Stimulated activated naive B cell treated with anti-CD40 and anti-IgM and Interleukin-4, amounts not matched to agents 10 μg/mL and 1 μg/mL and 100 μg/mL, for 72 hours (primary cell): ENCODE data around the gene SLC38A4.

Source experiments
- ATAC-seq, 2 donors: fragments of 150-1000 bp; cut with Tn5 transposase; replicated peaks; 2 replicates each; pipeline ENCODE4 v1.10.0; 2021; ENCODE audit warnings: moderate library complexity in 1 of 2
- DNase-seq: peaks from one replicate; pipeline ENCODE4 v3.0.0; 2021
- H3K27ac Mint-ChIP-seq: one replicate; pipeline ENCODE4 v1.8.0; 2022; ENCODE audit warnings: mild to moderate bottlenecking, mixed read lengths
- H3K27me3 Mint-ChIP-seq, 2 donors: one replicate each; pipeline ENCODE4 v1.8.0; 2022; ENCODE audit warnings: mixed read lengths in 2 of 2
- H3K36me3 Mint-ChIP-seq, 2 donors: one replicate each; pipeline ENCODE4 v1.8.0; 2022; ENCODE audit warnings: mixed read lengths in 2 of 2, mild to moderate bottlenecking in 1 of 2
- H3K4me1 Mint-ChIP-seq, 2 donors: one replicate each; pipeline ENCODE4 v1.8.0; 2022; ENCODE audit warnings: mixed read lengths in 2 of 2, mild to moderate bottlenecking in 1 of 2
- H3K4me3 Mint-ChIP-seq, 2 donors: one replicate each; pipeline ENCODE4 v1.8.0; 2022; ENCODE audit warnings: mild to moderate bottlenecking in 2 of 2, mixed read lengths in 2 of 2, moderate library complexity in 1 of 2
- H3K9me3 Mint-ChIP-seq, 2 donors: one replicate each; pipeline ENCODE4 v1.8.0; 2022; ENCODE audit warnings: mixed read lengths in 2 of 2, mild to moderate bottlenecking in 1 of 2

Gene SLC38A4

GRCh38 chr12:46800160-46800559 lies 25.6 kb downstream of the SLC38A4 start:
- H3K36me3 Mint-ChIP-seq = no peaks in the 10 kb centered on the region

GRCh38 chr12:46798648-46799047 lies 27.1 kb downstream of the SLC38A4 start:
- H3K4me1 Mint-ChIP-seq = no peaks in the 10 kb centered on the region
- no peak overlapping the region for H3K4me3 Mint-ChIP-seq
- no peak overlapping the region for H3K27ac Mint-ChIP-seq
- no peaks in the 10 kb centered on the region for H3K36me3 Mint-ChIP-seq
- peaks cover 0 to 7% of the 10 kb centered on the region in 2 donors for H3K27me3 Mint-ChIP-seq
- ATAC-seq = no peak
- no peak for DNase-seq
- H3K9me3 Mint-ChIP-seq = peaks cover 0 to 1% of the 10 kb centered on the region in 2 donors

More at GRCh38 chr12:46800160-46800559, 25.6 kb downstream of the SLC38A4 start:
- H3K4me3 Mint-ChIP-seq = no peak overlapping the region
- peaks cover 0 to 7% of the 10 kb centered on the region in 2 donors for H3K27me3 Mint-ChIP-seq
- H3K4me1 Mint-ChIP-seq = no peaks in the 10 kb centered on the region
- H3K9me3 Mint-ChIP-seq = peaks cover 0 to 1% of the 10 kb centered on the region in 2 donors
- no peak overlapping the region for H3K27ac Mint-ChIP-seq
- ATAC-seq (no peak), DNase-seq (no peak)

- no peak overlapping the region for H3K4me3 Mint-ChIP-seq
- H3K27me3 Mint-ChIP-seq = peaks cover 0 to 7% of the 10 kb centered on the region in 2 donors
- peaks cover 0 to 1% of the 10 kb centered on the region in 2 donors for H3K9me3 Mint-ChIP-seq
- ATAC-seq = no peak
- no peak overlapping the region for H3K27ac Mint-ChIP-seq
- no peak for DNase-seq
- no peaks in the 10 kb centered on the region for H3K4me1 Mint-ChIP-seq
- no peaks in the 10 kb centered on the region for H3K36me3 Mint-ChIP-seq
These were observed 27.7 kb downstream of the SLC38A4 start for GRCh38 chr12:46798056-46798455.

- peaks cover 7% of the 10 kb centered on the region in 2 donors for H3K27me3 Mint-ChIP-seq
- DNase-seq = no peak
- peaks cover 0 to 1% of the 10 kb centered on the region in 2 donors for H3K9me3 Mint-ChIP-seq
- no peak for ATAC-seq
- H3K36me3 Mint-ChIP-seq = no peaks in the 10 kb centered on the region
- no peaks in the 10 kb centered on the region for H3K4me1 Mint-ChIP-seq
- no peak overlapping the region for H3K4me3 Mint-ChIP-seq
- no peak overlapping the region for H3K27ac Mint-ChIP-seq
These were observed 29.8 kb downstream of the SLC38A4 start for GRCh38 chr12:46795988-46796387.

- ATAC-seq = peak in 1 of 2 donors; percentile 39
- no peaks in the 10 kb centered on the region for H3K4me1 Mint-ChIP-seq
These were observed 31.1 kb downstream of the SLC38A4 start for GRCh38 chr12:46794593-46795190.

GRCh38 chr12:46792925-46793324 lies 32.9 kb downstream of the SLC38A4 start:
- Mint-ChIP-seq H3K36me3 (no peaks in the 10 kb centered on the region), H3K27me3 (peaks cover 7% of the 10 kb centered on the region in 2 donors)

More at GRCh38 chr12:46794593-46795190, 31.1 kb downstream of the SLC38A4 start:
- no peak for DNase-seq
- H3K27me3 Mint-ChIP-seq = peaks cover 7% of the 10 kb centered on the region in 2 donors
- no peak overlapping the region for H3K27ac Mint-ChIP-seq
- no peaks in the 10 kb centered on the region for H3K36me3 Mint-ChIP-seq
- H3K9me3 Mint-ChIP-seq = peaks cover 0 to 1% of the 10 kb centered on the region in 2 donors
- no peak overlapping the region for H3K4me3 Mint-ChIP-seq

GRCh38 chr12:46790066-46790465 lies 35.7 kb downstream of the SLC38A4 start:
- peaks cover 0 to 7% of the 10 kb centered on the region in 2 donors for H3K27me3 Mint-ChIP-seq
- no peaks in the 10 kb centered on the region for H3K36me3 Mint-ChIP-seq
- H3K27ac Mint-ChIP-seq = no peak overlapping the region
- H3K9me3 Mint-ChIP-seq = no peaks in the 10 kb centered on the region
- no peak overlapping the region for H3K4me3 Mint-ChIP-seq
- no peak for ATAC-seq
- no peak for DNase-seq
- H3K4me1 Mint-ChIP-seq = no peaks in the 10 kb centered on the region

More at GRCh38 chr12:46792925-46793324, 32.9 kb downstream of the SLC38A4 start:
- H3K4me1 Mint-ChIP-seq = no peaks in the 10 kb centered on the region
- no peaks in the 10 kb centered on the region for H3K9me3 Mint-ChIP-seq
- no peak overlapping the region for H3K4me3 Mint-ChIP-seq
- no peak overlapping the region for H3K27ac Mint-ChIP-seq
- no peak for ATAC-seq
- DNase-seq = no peak

- Mint-ChIP-seq H3K4me3 (no peak overlapping the region), H3K27me3 (peaks cover 0 to 7% of the 10 kb centered on the region in 2 donors), H3K9me3 (no peaks in the 10 kb centered on the region), H3K27ac (no peak overlapping the region), H3K4me1 (no peaks in the 10 kb centered on the region), H3K36me3 (no peaks in the 10 kb centered on the region)
- no peak for ATAC-seq
- no peak for DNase-seq
These were observed 37.5 kb downstream of the SLC38A4 start for GRCh38 chr12:46788072-46788887.

- DNase-seq (no peak), ATAC-seq (no peak)
- Mint-ChIP-seq H3K27ac (no peak overlapping the region), H3K9me3 (no peaks in the 10 kb centered on the region), H3K4me3 (no peak overlapping the region), H3K4me1 (no peaks in the 10 kb centered on the region), H3K36me3 (no peaks in the 10 kb centered on the region), H3K27me3 (peaks cover 0 to 7% of the 10 kb centered on the region in 2 donors)
These were observed 38.2 kb downstream of the SLC38A4 start for GRCh38 chr12:46787496-46788055.

GRCh38 chr12:46786774-46787173 lies 39.0 kb downstream of the SLC38A4 start:
- Mint-ChIP-seq H3K36me3 (no peaks in the 10 kb centered on the region), H3K9me3 (no peaks in the 10 kb centered on the region), H3K4me3 (no peak overlapping the region), H3K27me3 (peaks cover 0 to under 1% of the 10 kb centered on the region in 2 donors), H3K4me1 (no peaks in the 10 kb centered on the region), H3K27ac (no peak overlapping the region)
- ATAC-seq (no peak), DNase-seq (no peak)

GRCh38 chr12:46785382-46785781 lies 40.4 kb downstream of the SLC38A4 start:
- no peak for ATAC-seq
- no peaks in the 10 kb centered on the region for H3K36me3 Mint-ChIP-seq
- no peak overlapping the region for H3K27ac Mint-ChIP-seq
- no peak for DNase-seq
- no peaks in the 10 kb centered on the region for H3K27me3 Mint-ChIP-seq
- no peaks in the 10 kb centered on the region for H3K9me3 Mint-ChIP-seq
- H3K4me3 Mint-ChIP-seq = no peak overlapping the region
- no peaks in the 10 kb centered on the region for H3K4me1 Mint-ChIP-seq

GRCh38 chr12:46783871-46784270 lies 41.9 kb downstream of the SLC38A4 start:
- H3K27me3 Mint-ChIP-seq = no peaks in the 10 kb centered on the region
- no peaks in the 10 kb centered on the region for H3K9me3 Mint-ChIP-seq
- DNase-seq = no peak
- H3K4me1 Mint-ChIP-seq = no peaks in the 10 kb centered on the region
- H3K36me3 Mint-ChIP-seq = no peaks in the 10 kb centered on the region
- no peak for ATAC-seq
- no peak overlapping the region for H3K27ac Mint-ChIP-seq
- no peak overlapping the region for H3K4me3 Mint-ChIP-seq

- no peak overlapping the region for H3K27ac Mint-ChIP-seq
- no peaks in the 10 kb centered on the region for H3K9me3 Mint-ChIP-seq
- no peak for ATAC-seq
- H3K4me3 Mint-ChIP-seq = no peak overlapping the region
- no peak for DNase-seq
- no peaks in the 10 kb centered on the region for H3K4me1 Mint-ChIP-seq
- H3K36me3 Mint-ChIP-seq = peaks cover 0 to 1% of the 10 kb centered on the region in 2 donors
- no peaks in the 10 kb centered on the region for H3K27me3 Mint-ChIP-seq
These were observed 45.9 kb downstream of the SLC38A4 start for GRCh38 chr12:46779879-46780278.

GRCh38 chr12:46779063-46779462 lies 46.7 kb downstream of the SLC38A4 start:
- H3K9me3 Mint-ChIP-seq = no peaks in the 10 kb centered on the region
- DNase-seq (no peak), ATAC-seq (no peak)
- no peak overlapping the region for H3K27ac Mint-ChIP-seq
- no peaks in the 10 kb centered on the region for H3K27me3 Mint-ChIP-seq
- no peaks in the 10 kb centered on the region for H3K4me1 Mint-ChIP-seq
- H3K36me3 Mint-ChIP-seq = peaks cover 0 to 1% of the 10 kb centered on the region in 2 donors
- H3K4me3 Mint-ChIP-seq = no peak overlapping the region

GRCh38 chr12:46778415-46778814 lies 47.4 kb downstream of the SLC38A4 start:
- Mint-ChIP-seq H3K27ac (no peak overlapping the region), H3K4me3 (no peak overlapping the region), H3K27me3 (no peaks in the 10 kb centered on the region), H3K9me3 (no peaks in the 10 kb centered on the region), H3K4me1 (no peaks in the 10 kb centered on the region), H3K36me3 (peaks cover 0 to 1% of the 10 kb centered on the region in 2 donors)
- no peak for DNase-seq
- no peak for ATAC-seq
